GM23338 (cell line): ENCODE results near the gene NECTIN1. TPM values are rescaled to one million over a fixed set of nuclear protein-coding genes. Genes with fewer than 3 reads are reported as not detected.

ENCODE experiments used
- ATAC-seq: fragments of 200-7000 bp; cut with Tn5 transposase; 3 replicates; pipeline ENCODE4 v1.9.1; 2020
- DNase-seq: peaks from one replicate; pipeline ENCODE4 v3.0.0-alpha.2; 2015; ENCODE audit warnings: low spot score
- H2AFZ ChIP-seq: fragments of 200-600 bp; sonication (generic); 2 replicates; pipeline ENCODE4 v1.8.0; 2016; ENCODE audit warnings: antibody characterized with exemption, mild to moderate bottlenecking, moderate library complexity
- H3F3A ChIP-seq: fragments of 200-600 bp; sonication (generic); replicated peaks from 2 replicates; pipeline ENCODE4 v1.8.0; 2017; ENCODE audit warnings: antibody characterized with exemption, mixed run types, low read depth
- H3K27ac ChIP-seq: fragments of 200-600 bp; sonication (generic); 2 replicates; pipeline ENCODE4 v1.6.1; 2016; ENCODE audit warnings: low read depth
- H3K27me3 ChIP-seq: fragments of 200-600 bp; sonication (generic); 2 replicates; pipeline ENCODE4 v1.8.0; 2016; ENCODE audit warnings: mild to moderate bottlenecking, mixed run types, moderate library complexity; ENCODE audit not compliant: insufficient read depth
- H3K36me3 ChIP-seq: fragments of 200-600 bp; sonication (generic); 2 replicates; pipeline ENCODE4 v1.8.0; 2016; ENCODE audit warnings: mild to moderate bottlenecking; ENCODE audit not compliant: insufficient read depth
- H3K4me1 ChIP-seq: fragments of 200-600 bp; sonication (generic); 2 replicates; pipeline ENCODE4 v1.8.0; 2016; ENCODE audit warnings: mild to moderate bottlenecking, moderate library complexity; ENCODE audit not compliant: insufficient read depth
- H3K4me2 ChIP-seq: fragments of 200-600 bp; sonication (generic); 2 replicates; pipeline ENCODE4 v1.7.1; 2017; ENCODE audit warnings: mixed run types
- H3K4me3 ChIP-seq: fragments of 200-600 bp; sonication (generic); 2 replicates; pipeline ENCODE4 v1.6.1; 2016; ENCODE audit warnings: mixed run types
- H3K79me2 ChIP-seq: fragments of 200-600 bp; sonication (generic); replicated peaks from 2 replicates; pipeline ENCODE4 v1.8.0; 2017; ENCODE audit warnings: mild to moderate bottlenecking; ENCODE audit not compliant: insufficient read depth
- H3K9me2 ChIP-seq: fragments of 200-600 bp; sonication (generic); 2 replicates; pipeline ENCODE4 v1.8.0; 2017; ENCODE audit not compliant: insufficient read depth
- H4K20me1 ChIP-seq: fragments of 200-600 bp; sonication (generic); replicated peaks from 2 replicates; pipeline ENCODE4 v1.8.0; 2017; ENCODE audit warnings: mild to moderate bottlenecking; ENCODE audit not compliant: insufficient read depth
- H3K27ac Mint-ChIP-seq: 2 replicates; pipeline ENCODE4 v1.8.0; 2020; ENCODE audit warnings: inconsistent platforms, mild to moderate bottlenecking, moderate library complexity, mixed read lengths
- H3K27me3 Mint-ChIP-seq: 3 replicates; pipeline ENCODE4 v1.8.0; 2022; ENCODE audit warnings: low read depth, mild to moderate bottlenecking, moderate library complexity, mixed read lengths, inconsistent platforms; ENCODE audit not compliant: insufficient read depth, poor library complexity
- H3K36me3 Mint-ChIP-seq: 3 replicates; pipeline ENCODE4 v1.8.0; 2021; ENCODE audit warnings: low read depth, mild to moderate bottlenecking, inconsistent platforms, moderate library complexity, mixed read lengths
- H3K4me1 Mint-ChIP-seq: 3 replicates; pipeline ENCODE4 v1.8.0; 2020; ENCODE audit warnings: mild to moderate bottlenecking, inconsistent platforms, mixed read lengths
- H3K4me3 Mint-ChIP-seq: 3 replicates; pipeline ENCODE4 v1.8.0; 2021; ENCODE audit warnings: moderate library complexity, mild to moderate bottlenecking, inconsistent platforms, mixed read lengths
- H3K9me3 Mint-ChIP-seq: 3 replicates; pipeline ENCODE4 v1.8.0; 2020; ENCODE audit warnings: moderate library complexity, mild to moderate bottlenecking, inconsistent platforms, mixed read lengths
- CREB1 ChIP-seq: fragments of 250-450 bp; sonication (Bioruptor Pico); IDR thresholded peaks from 2 replicates; pipeline ENCODE4 v1.5.0; 2020; ENCODE audit warnings: low read depth, mild to moderate bottlenecking, moderate library complexity
- CTCF ChIP-seq, 2 experiments: fragments of 200-600 bp in 1 of 2; sonication (generic) in 1 of 2; conservative IDR thresholded peaks; 2 replicates each; pipeline versions ENCODE4 v1.5.1 to v1.6.1; 2016 to 2017; ENCODE audit warnings: antibody characterized with exemption in 2 of 2, low read depth in 2 of 2, mild to moderate bottlenecking in 2 of 2, moderate library complexity in 1 of 2
- ETS1 ChIP-seq: IDR thresholded peaks from 2 replicates; pipeline ENCODE4 v1.6.1; 2016; ENCODE audit warnings: antibody characterized with exemption
- EZH2 ChIP-seq: fragments of 200-600 bp; sonication (generic); IDR thresholded peaks from one replicate; pipeline ENCODE4 v1.8.0; 2017; ENCODE audit warnings: antibody characterized with exemption, mild to moderate bottlenecking, low read depth; ENCODE audit not compliant: unreplicated experiment
- EZH2phosphoT487 ChIP-seq: fragments of 200-600 bp; sonication (generic); IDR thresholded peaks from one replicate; pipeline ENCODE4 v1.8.1; 2018; ENCODE audit warnings: antibody characterized with exemption; ENCODE audit not compliant: unreplicated experiment
- JUNB ChIP-seq: IDR thresholded peaks from one replicate; pipeline ENCODE4 v1.6.1; 2016; ENCODE audit warnings: antibody characterized with exemption; ENCODE audit not compliant: unreplicated experiment
- NANOG ChIP-seq: IDR thresholded peaks from 2 replicates; pipeline ENCODE4 v1.6.1; 2016; ENCODE audit warnings: antibody characterized with exemption, borderline replicate concordance
- POLR2AphosphoS5 ChIP-seq: IDR thresholded peaks from 2 replicates; pipeline ENCODE4 v1.6.1; 2016; ENCODE audit warnings: antibody characterized with exemption, low read depth
- STAT1 ChIP-seq: IDR thresholded peaks from one replicate; pipeline ENCODE4 v1.6.1; 2016; ENCODE audit warnings: antibody characterized with exemption; ENCODE audit not compliant: unreplicated experiment
- ZNF114 ChIP-seq: fragments of 250-450 bp; sonication (Bioruptor Pico); IDR thresholded peaks from 2 replicates; pipeline ENCODE4 v1.5.0; 2020; ENCODE audit warnings: mild to moderate bottlenecking, moderate library complexity
- ZNF331 ChIP-seq: fragments of 250-450 bp; sonication (Bioruptor Pico); IDR thresholded peaks from 2 replicates; pipeline ENCODE4 v1.5.0; 2020; ENCODE audit warnings: low read depth, mild to moderate bottlenecking, moderate library complexity
- ZNF462 ChIP-seq: fragments of 250-450 bp; sonication (Bioruptor Pico); IDR thresholded peaks from 2 replicates; pipeline ENCODE4 v1.5.0; 2020; ENCODE audit warnings: mild to moderate bottlenecking, moderate library complexity
- polyA plus RNA-seq: library from polyadenylated mRNA; unstranded; fragments of >200 nt; fragmentation: Nextera tagmentation; extraction: Ambion mirVana; gene quantifications from 2 replicates; pipeline ENCODE4 v1.2.1, GENCODE V29; 2016
- total RNA-seq: library from RNA; depleted of rRNA; stranded (reverse); fragments of >200 nt; shearing (Covaris generic); gene quantifications from 2 replicates; pipeline ENCODE4 v1.2.3, GENCODE V29; 2014

The NECTIN1 gene
- total and polyA plus RNA-seq, 2 experiments from 2014 or later, result 18.7 to 56.3 TPM

- DNase-seq, result peak; percentile 32
- Mint-ChIP-seq H3K27ac (no peak overlapping the region), H3K9me3 (no peaks in the 10 kb centered on the region), H3K36me3 (no peaks in the 10 kb centered on the region), H3K27me3 (peaks cover 13% of the 10 kb centered on the region), H3K4me3 (no peak overlapping the region), H3K4me1 (peaks cover 15% of the 10 kb centered on the region)
- Histone ChIP-seq H2AFZ (no peak overlapping the region), H3F3A (no peaks in the 10 kb centered on the region), H3K27ac (no peak overlapping the region), H3K36me3 (no peaks in the 10 kb centered on the region), H4K20me1 (no peaks in the 10 kb centered on the region), H3K4me3 (no peak overlapping the region), H3K79me2 (no peaks in the 10 kb centered on the region), H3K4me1 (no peaks in the 10 kb centered on the region), H3K27me3 (no peaks in the 10 kb centered on the region), H3K4me2 (no peak overlapping the region), H3K9me2 (no peaks in the 10 kb centered on the region)
- ATAC-seq, result peak; percentile 89
- TF ChIP-seq ETS1 (no peak), STAT1 (no peak), EZH2phosphoT487 (no peak), ZNF331 (no peak), ZNF114 (CRISPR knock-in tag) (no peak), CTCF (conservative IDR thresholded peaks at IDR 0.05; ENCODE audit: low read depth in 2 of 2) (no peak), JUNB (no peak), ZNF462 (CRISPR knock-in tag) (no peak), POLR2AphosphoS5 (no peak), NANOG (no peak), CREB1 (CRISPR knock-in tag) (no peak), EZH2 (no peak)
Measured at GRCh38 chr11:119764108-119764868, 35.3 kb upstream of the NECTIN1 start.
